Activated CD4-positive, alpha-beta T cell treated with anti-CD3 and anti-CD28 coated beads, Interleukin-2, amount 50 U/mL, for 24 hours (primary cell): ENCODE measurements around the gene ZNF142.
A peak's percentile ranks its signal among the peaks of the same experiment; 100 is the strongest.

Source experiments
- DNase-seq, 2 donors: peaks; one replicate each; pipeline ENCODE4 v3.0.0-alpha.2; 2020; ENCODE audit warnings: low read depth in 1 of 2, low spot score in 1 of 2

The ZNF142 gene, protein sequence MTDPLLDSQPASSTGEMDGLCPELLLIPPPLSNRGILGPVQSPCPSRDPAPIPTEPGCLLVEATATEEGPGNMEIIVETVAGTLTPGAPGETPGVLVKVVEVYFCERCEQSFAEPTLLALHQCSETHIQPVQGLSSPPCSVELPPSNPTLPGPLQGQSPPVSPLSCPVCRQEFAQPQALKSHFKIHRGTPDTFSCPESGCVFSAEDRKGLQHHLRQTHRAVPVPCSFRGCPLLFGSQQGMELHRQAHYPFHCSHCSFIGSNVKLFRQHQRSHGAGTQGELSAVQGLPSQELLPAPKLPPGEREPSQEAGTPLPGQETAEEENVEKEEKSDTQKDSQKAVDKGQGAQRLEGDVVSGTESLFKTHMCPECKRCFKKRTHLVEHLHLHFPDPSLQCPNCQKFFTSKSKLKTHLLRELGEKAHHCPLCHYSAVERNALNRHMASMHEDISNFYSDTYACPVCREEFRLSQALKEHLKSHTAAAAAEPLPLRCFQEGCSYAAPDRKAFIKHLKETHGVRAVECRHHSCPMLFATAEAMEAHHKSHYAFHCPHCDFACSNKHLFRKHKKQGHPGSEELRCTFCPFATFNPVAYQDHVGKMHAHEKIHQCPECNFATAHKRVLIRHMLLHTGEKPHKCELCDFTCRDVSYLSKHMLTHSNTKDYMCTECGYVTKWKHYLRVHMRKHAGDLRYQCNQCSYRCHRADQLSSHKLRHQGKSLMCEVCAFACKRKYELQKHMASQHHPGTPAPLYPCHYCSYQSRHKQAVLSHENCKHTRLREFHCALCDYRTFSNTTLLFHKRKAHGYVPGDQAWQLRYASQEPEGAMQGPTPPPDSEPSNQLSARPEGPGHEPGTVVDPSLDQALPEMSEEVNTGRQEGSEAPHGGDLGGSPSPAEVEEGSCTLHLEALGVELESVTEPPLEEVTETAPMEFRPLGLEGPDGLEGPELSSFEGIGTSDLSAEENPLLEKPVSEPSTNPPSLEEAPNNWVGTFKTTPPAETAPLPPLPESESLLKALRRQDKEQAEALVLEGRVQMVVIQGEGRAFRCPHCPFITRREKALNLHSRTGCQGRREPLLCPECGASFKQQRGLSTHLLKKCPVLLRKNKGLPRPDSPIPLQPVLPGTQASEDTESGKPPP (N-terminal part only)

DNA sequence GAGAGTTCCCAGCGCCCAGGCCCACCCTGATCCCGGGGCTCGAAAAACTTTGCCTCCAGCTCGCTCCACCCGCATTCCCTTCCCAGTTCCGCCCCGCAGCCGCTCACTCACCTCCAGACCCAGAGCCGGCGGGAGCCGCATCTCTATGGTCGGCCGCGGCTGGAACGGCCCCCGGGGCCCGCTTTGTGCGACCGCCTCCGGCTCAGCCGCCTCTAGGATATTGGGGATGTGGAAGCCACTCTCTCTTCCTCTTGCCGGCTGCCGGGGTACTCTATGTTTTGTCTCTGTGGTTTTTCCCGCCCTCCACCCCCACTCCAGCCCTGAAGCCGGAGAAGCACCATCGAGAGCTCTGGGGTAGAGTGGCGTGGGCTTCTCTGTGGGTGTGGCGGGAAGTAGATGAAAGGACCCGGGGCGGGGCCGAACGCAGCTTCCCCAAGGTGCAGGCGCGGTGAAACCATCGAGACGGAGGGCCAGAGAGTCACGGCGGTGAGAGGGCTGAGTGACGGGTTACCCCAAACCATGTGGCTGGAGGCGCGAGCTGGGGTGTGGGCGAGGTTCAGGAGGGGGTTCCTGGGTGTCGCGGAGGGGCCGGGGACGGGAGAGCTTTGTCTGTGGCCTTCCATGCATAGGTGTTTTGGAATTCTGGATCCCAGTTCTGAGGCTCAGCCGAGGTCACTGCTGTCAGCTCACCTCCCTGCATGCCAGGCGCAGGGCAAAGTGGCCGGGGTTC lies at the start of gene ZNF142, which contains the start of gene BCS1L:
ZNF142 (minus strand) TSS at position 366 of the 730 bp plus-strand sequence. CDS start 3,194 bp downstream, outside the sequence.
BCS1L (plus strand) TSS at position 426 of the 730 bp plus-strand sequence. CDS start 1,305 bp downstream, outside the sequence.
- DNase-seq, result peak; percentile 87 to 95

DNA sequence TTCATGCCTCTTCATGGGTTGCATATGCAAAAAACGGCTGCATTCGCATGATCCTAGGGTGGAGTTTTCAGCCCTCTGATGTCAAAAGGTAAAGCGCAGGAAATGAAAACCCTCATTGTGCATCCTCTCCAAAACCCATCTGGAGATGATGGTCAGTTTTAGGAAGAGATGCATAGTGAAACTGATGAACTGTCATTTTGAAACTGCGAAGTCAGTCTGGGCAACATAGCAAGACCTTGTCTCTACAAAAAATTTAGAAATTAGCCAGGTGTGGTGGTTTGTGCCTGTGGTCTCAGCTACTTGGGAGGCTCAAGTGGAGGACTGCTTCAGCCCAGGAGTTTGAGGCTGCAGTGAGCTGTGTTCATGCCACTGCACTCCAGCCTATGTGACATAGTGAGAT lies 48.7 kb upstream of the ZNF142 start:
- no peak for DNase-seq

DNA sequence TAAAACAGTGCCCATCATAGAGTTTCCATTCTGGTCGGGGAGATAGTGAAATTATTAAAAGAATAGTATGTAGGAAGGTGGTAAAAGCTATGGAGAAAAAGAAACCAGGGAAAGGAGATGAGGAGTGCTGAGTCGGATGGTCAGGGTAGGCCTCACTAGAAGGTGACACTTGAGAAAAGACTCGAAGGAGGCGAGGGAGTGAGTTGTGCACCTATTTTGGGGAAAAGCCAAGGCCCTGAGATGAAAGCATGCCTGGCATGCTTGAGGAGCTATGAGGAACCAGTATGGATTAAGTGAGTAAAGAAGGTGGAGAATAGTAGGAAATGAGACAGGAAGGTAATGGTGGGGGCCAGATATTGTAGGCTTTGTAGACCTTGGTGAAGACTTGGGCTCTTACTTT lies 43.9 kb upstream of the ZNF142 start:
- no peak for DNase-seq

DNA sequence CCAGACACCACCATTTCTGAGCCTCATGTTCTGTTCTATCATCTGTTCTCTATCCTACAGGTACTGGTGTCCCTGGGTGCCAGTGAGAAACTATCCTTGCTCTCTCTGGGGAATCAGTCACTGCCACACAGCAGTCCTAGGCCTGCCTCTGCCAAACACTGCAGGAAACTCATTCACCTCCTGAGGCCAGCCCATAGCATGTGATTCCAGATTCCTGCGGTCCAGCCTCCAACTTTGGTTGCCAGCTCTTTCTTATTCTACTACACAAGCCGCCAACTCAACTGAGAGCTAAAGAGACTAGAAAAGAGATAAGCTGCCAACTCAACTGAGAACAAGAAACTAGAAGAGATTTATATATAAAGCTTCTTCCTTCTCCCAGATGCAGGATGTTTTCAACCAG lies 42.4 kb upstream of the ZNF142 start:
- no peak for DNase-seq

DNA sequence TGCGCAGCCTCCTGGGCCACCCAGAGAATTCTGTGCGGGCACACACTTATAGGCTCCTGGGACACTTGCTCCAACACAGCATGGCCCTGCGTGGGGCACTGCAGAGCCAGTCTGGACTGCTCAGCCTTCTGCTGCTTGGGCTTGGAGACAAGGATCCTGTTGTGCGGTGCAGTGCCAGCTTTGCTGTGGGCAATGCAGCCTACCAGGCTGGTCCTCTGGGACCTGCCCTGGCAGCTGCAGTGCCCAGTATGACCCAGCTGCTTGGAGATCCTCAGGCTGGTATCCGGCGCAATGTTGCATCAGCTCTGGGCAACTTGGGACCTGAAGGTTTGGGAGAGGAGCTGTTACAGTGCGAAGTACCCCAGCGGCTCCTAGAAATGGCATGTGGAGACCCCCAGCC lies 39.5 kb upstream of the ZNF142 start:
- DNase-seq, result no peak

DNA sequence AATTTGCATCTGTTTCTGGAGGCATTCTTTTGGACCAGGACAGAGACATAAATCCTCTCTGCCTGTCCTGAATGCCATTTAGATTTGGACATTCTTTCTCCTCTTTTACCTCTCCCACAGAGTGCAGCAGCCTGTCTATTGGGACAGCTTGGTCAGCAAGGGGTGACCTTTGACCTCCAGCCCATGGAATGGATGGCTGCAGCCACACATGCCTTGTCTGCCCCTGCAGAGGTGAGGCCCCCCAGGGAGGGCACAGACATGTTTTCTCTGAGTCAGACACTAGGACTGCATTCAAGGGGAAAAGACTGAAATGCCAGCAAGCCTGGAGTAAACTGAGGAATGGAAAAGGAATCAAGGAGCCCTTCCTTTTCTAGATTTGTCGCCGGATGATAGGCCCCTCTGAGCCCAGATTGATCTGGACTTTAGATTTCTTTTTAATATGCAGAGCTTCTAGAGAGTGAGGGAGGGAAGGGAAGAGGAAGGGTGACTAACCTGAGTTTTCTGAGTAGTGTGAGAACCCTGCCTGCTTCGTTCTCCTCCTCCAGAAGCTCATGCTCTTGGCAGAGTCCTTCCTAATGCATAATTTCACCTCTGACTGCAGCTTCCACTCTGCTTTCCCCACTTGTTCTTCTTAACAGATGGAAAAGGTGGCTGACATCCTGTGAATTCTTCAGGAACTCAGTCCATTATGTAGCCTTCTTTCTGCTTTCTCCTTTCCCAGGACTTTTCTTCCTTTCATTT lies 35.2 kb upstream of the ZNF142 start:
- no peak for DNase-seq

DNA sequence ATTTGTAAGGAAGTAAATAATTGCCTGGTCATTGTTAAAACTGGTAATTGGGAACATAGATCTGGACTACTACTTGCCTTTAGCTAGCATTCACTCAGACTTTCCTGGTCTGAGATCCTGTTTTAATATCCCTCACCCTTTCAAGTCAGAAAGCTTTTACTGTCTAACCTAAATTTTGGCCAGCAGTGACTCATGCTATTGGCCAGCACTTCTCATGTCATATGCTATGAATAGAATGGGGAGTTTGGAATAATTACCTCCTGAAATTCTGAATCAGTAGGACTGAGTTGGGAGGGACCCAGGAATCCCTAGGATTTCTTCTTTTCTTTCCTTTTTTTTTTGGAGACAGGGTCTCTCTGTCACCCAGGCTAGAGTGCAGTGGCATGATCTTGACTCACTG lies 31.8 kb upstream of the ZNF142 start:
- no peak for DNase-seq

DNA sequence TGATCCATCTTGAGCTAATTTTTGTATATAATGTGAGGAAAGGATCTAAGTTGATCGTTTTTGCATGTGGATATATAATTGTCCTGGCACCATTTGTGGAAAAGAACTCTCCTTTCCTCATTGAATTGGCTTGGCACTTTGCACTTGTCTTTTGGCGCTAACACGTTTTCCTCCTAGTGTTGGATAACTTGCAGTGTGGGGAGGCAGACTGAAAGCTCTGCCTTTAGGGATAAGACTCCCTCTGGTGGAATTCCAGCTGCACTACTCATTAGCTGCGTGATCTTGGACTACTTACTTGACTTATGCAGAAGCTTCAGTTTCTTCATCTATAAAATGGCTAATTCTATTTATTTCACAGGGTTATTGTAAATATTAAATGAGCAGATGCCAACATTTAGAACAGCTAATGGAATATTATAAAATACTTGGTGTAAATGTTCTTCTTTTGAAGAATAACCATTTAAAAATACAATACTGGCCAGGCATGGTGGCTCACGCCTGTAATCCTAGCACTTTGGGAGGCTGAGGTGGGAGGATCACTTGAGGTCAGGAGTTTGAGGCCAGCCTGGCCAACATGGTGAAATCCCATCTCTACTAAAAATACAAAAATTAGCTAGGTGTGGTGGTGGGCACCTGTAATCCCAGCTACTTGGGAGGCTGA lies 28.1 kb upstream of the ZNF142 start:
- DNase-seq, result peak in 1 of 2 donors; percentile 20

DNA sequence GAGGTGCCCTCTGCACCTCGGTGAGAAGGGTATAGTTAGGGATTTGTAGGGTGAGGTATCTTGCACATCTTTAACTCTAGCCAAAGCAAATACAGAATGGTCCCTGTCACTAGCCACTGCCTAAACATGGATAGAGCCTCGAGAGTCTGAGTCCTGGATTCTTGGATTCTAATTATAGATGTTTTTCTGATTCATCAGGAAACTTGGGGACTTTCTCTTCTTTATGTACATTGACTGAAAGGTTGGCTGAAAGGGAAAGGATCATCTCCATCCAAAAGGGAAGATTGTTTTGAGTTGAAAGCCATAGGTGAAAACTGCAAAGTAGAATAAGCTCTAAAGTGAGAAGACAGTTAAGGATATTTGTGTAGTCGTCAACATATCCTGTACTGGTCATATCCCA lies 20.6 kb upstream of the ZNF142 start:
- no peak for DNase-seq

DNA sequence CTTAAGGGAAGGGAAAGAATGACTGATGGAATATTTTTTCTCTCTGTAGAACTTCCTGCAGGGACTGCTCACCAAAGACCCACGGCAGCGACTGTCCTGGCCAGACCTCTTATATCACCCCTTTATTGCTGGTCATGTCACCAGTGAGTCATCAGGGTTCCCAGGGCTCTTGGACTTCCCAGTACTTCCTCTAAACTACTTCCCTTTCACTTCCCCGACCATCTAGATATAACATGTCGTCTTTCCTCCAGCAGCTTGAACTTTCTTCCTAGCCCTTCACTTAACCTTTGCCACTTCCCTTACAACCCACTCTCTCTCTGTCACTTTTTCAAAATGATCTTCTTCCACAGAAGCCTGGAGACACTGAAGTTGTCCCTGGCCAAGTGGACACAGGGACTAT lies 19.7 kb upstream of the ZNF142 start:
- no peak for DNase-seq

DNA sequence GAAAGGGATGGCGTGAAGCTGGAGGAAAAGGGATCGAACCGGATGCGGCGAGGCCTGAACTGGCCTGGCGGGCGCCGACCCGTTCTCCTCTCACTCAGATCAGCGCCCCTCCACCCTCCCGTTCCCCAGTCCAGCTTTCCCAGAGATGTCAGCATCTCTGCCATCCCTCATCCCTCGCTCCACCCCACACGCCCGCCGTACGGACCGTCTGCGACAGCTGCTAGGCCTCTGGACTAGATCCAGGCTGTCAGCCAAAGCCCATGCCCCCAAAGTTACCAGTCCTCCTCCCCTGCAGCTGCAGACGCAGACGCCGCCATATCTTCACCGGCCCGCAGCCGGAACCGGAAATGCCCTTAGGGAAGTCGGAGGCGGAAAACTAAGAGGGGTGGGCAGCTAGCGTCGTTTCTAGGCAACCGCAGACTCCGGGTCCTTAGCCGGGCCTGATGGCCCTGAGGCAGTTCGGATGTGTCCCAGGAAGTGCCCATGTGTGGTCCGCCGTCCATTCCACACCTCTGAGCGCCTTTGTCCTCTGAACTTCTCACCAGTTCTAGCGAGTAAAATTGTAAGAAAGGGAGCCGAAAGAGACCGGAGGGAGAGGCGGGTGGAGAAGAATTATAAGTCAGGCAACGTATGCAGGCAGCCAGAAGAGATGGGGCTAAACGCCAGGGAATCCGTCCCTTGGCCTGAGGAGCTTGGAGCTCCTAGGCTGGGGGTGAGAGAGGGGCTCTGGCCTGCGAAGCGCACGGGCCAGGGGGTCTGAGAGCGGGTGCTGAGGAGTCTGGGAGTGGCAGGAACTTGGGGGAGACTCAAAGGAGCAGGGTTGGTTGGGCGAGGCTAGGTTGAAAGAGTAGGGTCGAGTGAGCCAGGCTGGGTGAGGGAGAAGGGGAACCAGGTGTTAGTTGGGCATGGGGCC lies 12.5 kb upstream of the ZNF142 start, which contains the start of the genes RNF25 and STK36:
RNF25 (minus strand) TSS at position 349 of the 913 bp plus-strand sequence; CDS start at position 317, 32 bp downstream.
STK36 (plus strand) TSS at position 433 of the 913 bp plus-strand sequence. CDS start 744 bp downstream, outside the sequence.
- peak; percentile 67 to 80 for DNase-seq

DNA sequence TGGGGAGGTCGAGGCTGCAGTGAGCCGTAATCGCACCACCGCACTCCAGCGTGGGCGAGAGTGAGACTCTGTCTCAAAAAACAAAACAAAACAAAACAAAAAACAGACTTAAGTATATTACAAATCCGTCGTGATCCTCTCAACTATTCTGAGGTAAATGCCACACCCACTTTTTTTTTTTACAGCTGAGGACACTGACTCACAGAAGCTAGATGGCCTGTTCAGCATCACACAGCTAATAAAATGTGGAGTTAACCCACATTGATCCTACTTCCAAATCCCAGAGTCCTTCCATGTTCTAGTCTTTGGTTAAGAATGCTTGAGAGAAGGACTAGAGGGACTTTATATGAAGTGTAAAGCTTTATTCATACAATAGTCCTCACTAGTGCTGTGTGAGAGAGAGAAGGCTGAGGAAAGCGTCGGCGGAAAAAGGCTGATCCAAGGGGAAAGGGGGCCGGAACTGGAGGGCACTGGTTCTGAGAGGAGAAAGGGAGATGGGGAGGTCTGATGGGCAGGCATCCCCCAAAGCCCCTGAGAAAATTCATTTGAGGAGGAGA lies 11.8 kb upstream of the ZNF142 start:
- no peak for DNase-seq

DNA sequence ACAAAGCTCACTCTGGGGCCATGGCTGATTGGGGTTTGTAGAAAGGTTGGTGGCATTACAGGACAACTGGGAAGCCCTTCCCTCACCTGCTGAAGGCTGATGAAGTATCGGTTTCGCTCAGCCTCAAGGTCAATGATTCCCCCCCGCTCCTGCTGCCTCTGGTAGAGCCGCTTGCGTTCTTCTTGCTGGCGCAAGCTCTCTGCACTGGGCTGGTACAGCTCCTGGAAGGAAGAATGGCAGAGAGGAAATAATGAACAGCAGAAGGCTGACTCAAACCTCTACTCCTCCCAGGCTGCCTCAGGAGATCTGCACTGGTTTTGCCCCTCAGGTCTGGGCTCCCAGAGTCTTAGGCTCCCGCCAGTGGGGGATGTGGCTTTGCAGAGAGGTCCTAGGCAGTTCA lies 5.2 kb upstream of the ZNF142 start:
- DNase-seq, result no peak

DNA sequence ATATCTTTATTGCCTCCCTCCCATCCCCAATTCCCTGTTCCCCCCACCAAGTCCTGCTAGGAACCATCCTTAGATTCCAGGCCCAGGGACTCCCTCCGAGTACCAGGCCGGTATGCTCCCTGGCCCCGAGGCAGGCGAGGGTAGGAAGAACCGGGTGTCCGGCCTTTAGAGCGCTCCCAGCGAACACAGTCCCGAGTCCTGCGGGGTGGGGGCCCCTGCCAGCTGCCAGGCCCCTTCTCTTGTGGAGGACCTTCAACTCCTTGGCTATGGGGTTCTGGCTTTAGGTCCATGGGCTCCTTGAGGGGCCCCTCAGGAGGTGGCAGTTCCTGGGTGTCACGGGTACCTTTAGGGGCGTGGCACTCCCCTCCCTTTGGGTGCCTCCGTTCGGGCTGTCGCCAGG lies 4.5 kb upstream of the ZNF142 start:
- DNase-seq, result no peak

DNA sequence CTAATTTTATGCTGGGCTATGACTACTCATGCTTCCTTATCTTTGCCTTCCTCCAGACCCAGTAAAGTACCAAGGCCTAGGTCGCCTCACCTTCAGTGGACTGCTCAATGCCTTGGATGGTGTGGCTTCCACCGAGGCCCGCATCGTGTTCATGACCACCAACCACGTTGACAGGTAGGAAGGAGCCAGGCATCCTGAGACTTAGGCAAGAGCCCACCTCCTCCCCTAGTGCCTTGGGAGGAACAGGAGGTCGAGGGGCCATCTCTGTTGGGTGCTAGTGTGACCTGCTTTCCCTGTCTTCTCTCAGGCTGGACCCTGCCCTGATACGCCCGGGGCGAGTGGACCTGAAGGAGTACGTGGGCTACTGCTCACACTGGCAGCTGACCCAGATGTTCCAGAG lies 3.4 kb upstream of the ZNF142 start:
- no peak for DNase-seq

DNA sequence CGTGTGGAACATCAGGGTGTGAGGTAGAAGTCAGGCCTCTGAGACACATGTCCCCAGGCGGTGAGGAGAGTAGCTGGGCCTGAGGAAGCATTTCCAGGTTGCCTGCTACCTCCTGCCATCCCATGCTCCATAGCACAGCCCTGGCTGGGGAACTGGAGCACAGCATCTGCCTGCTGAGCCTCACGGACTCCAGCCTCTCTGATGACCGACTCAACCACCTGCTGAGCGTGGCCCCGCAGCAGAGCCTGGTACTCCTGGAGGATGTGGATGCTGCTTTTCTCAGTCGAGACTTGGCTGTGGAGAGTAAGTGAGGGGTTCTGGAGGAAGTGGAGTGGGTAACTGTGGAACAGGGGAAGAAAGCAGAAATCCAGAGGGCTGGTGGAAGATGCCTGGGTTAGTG lies 3.0 kb upstream of the ZNF142 start:
- DNase-seq, result no peak

DNA sequence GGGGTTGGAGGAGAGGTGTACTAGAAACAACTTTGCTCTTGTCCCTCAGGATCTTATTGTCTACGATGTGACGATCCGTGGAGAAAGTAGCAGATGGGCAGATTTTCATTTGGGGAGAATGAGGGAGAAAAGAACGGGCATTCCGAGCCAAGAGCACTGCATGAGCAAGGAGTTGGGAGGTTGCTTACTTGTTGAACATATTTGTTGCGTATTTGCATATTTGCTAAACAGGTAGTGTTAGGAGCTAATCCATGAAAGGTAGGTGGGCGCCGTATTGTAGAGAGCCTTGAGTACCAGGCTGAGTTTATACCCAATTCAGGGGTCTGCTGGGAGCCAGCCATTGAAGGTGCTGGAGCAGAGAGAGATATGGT lies 550 bp upstream of the ZNF142 start:
- DNase-seq, result no peak

DNA sequence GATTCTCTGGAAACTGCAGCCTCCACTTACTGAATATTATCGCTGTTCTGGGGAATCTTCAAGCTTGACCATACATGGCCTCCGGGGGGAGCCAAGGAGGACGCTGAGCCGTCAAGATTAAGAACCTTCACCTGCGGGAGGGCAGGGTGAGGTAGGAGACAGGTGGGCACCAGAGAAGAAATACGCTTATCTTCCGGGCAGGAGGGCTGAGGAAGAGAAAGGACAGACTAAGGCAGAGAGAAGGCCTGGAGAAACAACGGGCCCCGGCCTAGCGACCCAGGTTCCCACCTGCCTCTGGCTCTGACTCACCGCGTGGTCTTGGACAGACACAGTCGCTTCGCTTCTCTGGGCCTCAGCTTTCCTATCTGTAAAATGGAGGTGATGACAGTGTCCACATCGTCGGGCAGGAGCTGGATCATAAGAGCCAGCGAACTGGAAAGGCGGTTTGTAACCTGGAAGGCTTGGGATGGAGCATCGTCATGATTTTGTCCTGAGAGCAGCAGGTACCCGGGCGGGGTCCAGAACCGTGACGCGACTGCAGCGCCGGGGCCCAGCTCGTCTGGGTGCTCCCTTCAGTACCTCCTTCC lies 659 bp downstream of the ZNF142 start:
- peak; percentile 18 to 24 for DNase-seq
